NB4 (cell line): ENCODE results near the gene CTAG1B.
A peak's percentile ranks its signal among the peaks of the same experiment; 100 is the strongest.
"Not testable (repeated sequence)": the region's sequence is repeated elsewhere in the genome, so short reads cannot be mapped to it uniquely, and the experiment has no call there.

Source experiments
- DNase-seq: peaks from one replicate; pipeline ENCODE4 v3.0.0; 2010; ENCODE audit warnings: low read depth
- H3K4me3 ChIP-seq: one replicate; pipeline ENCODE4 v1.5.1; 2011; ENCODE audit warnings: mild to moderate bottlenecking, low read depth, low read length, moderate library complexity
- MAX ChIP-seq: IDR thresholded peaks from 2 replicates; pipeline ENCODE4 v1.6.1; 2011; ENCODE audit warnings: low read depth, low read length
- MYC ChIP-seq: IDR thresholded peaks from 2 replicates; pipeline ENCODE4 v1.6.1; 2011; ENCODE audit warnings: low read depth, low read length
- POLR2A ChIP-seq: IDR thresholded peaks from 2 replicates; pipeline ENCODE4 v1.6.1; 2011; ENCODE audit warnings: mild to moderate bottlenecking; ENCODE audit not compliant: insufficient read length; ENCODE audit errors: extremely low read depth
- TF ChIP-seq, protein P1 (sequence below): IDR thresholded peaks from one replicate; pipeline ENCODE4 v1.5.1; 2012; ENCODE audit warnings: low read depth, low read length

CTAG1B gene

DNA sequence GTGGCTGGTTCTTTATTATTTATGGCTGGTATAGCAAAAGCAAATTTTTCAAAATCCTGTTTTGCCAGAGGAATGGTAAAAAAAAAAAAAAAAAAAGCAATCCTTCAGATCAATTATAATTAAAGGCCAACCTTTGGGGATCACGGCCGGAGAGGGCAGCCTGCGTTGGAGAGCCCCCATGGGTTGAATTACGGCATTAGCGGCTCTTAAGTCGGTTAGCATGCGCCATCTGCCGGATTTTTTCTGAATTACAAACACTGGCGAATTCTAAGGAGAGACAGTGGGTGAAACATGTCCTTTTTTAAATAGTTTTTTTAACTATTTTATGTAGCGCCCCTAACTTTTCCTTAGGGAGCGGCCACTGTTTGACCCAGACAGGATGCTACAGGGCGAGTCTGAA, 5.5 kb downstream of the CTAG1B start:
- not testable (repeated sequence) for H3K4me3 ChIP-seq, DNase-seq

- DNase-seq = not testable (repeated sequence)
Observed at GRCh38 chrX:154611146-154611545, 7.9 kb downstream of the CTAG1B start.

DNA sequence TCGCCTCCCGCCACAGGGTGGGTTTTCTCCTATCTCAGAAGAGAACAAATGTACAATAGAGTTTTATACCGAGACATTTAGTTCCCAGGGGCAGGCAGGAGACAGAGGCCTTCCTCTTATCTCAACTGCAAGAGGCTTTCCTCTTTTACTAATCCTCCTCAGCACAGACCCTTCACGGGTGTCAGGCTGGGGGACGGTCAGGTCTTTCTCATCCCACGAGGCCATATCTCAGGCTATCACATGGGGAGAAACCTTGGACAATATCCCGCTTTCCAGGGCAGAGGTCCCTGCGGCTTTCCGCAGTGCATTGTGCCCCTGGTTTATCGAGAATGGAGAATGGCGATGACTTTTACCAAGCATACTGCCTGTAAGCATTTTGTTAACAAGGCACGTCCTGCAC, 10.3 kb downstream of the CTAG1B start:
- H3K4me3 ChIP-seq, DNase-seq: not testable (repeated sequence)

More at GRCh38 chrX:154611146-154611545, 7.9 kb downstream of the CTAG1B start:
- H3K4me3 ChIP-seq = not testable (repeated sequence)

DNA sequence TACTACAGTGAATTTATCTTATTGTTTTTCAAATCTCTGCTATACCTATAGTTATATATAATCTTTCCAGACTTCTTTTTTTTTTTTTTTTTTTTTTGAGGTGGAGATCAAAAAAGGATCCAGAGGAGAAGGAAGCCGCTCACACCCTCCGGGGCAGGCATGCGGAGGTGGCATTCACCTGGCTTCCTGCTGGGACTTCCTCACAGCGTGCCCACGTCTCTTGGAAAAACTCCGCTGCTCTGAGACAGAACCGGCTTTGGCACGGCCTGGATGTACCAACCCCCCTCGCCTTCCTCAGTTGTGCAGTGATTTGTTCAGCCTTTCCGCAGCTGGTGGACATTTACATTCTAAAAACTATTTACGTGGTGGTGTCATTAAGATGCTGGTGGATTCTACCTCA, 11.1 kb downstream of the CTAG1B start:
- not testable (repeated sequence) for H3K4me3 ChIP-seq, DNase-seq

- no peak overlapping the region for H3K4me3 ChIP-seq
- no peak for TF ChIP-seq MYC
- no peak for TF ChIP-seq MAX
- TF ChIP-seq, protein P1, sequence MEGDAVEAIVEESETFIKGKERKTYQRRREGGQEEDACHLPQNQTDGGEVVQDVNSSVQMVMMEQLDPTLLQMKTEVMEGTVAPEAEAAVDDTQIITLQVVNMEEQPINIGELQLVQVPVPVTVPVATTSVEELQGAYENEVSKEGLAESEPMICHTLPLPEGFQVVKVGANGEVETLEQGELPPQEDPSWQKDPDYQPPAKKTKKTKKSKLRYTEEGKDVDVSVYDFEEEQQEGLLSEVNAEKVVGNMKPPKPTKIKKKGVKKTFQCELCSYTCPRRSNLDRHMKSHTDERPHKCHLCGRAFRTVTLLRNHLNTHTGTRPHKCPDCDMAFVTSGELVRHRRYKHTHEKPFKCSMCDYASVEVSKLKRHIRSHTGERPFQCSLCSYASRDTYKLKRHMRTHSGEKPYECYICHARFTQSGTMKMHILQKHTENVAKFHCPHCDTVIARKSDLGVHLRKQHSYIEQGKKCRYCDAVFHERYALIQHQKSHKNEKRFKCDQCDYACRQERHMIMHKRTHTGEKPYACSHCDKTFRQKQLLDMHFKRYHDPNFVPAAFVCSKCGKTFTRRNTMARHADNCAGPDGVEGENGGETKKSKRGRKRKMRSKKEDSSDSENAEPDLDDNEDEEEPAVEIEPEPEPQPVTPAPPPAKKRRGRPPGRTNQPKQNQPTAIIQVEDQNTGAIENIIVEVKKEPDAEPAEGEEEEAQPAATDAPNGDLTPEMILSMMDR = no peak
- TF ChIP-seq POLR2A = no peak
- no peak for DNase-seq
Observed at GRCh38 chrX:154607370-154607769, 11.7 kb downstream of the CTAG1B start.

GRCh38 chrX:154605566-154605965, 13.5 kb downstream of the CTAG1B start:
- TF ChIP-seq POLR2A = no peak
- TF ChIP-seq MYC = no peak
- TF ChIP-seq, protein P1 = no peak
- TF ChIP-seq MAX = no peak
- DNase-seq = no peak
- no peak overlapping the region for H3K4me3 ChIP-seq

GRCh38 chrX:154603438-154604430, 15.3 kb downstream of the CTAG1B start:
- H3K4me3 ChIP-seq = no peak overlapping the region
- TF ChIP-seq MAX (no peak), MYC (no peak), POLR2A (no peak)
- TF ChIP-seq, protein P1 = no peak
- peak; percentile 7 for DNase-seq

GRCh38 chrX:154602766-154603437, 16.2 kb downstream of the CTAG1B start:
- TF ChIP-seq POLR2A (no peak), MAX (no peak), MYC (no peak)
- TF ChIP-seq, protein P1 = no peak
- no peak for DNase-seq

More at GRCh38 chrX:154602766-154603437, 16.2 kb downstream of the CTAG1B start:
- H3K4me3 ChIP-seq = no peak overlapping the region
